K562 (cell line): ENCODE data around the gene SLC26A8. TPM values are rescaled to one million over a fixed set of nuclear protein-coding genes. Genes with fewer than 3 reads are reported as not detected.

Source experiments
- ATAC-seq: fragments of 200-7000 bp; cut with Tn5 transposase; 3 replicates; pipeline ENCODE4 v1.9.1; 2020; ENCODE audit warnings: moderate library complexity
- BruUV-seq: library from RNA; stranded (reverse); fragments of 400-500 nt; replicated peaks from 2 replicates; lab custom pipeline; 2021; lab: Mats Ljungman, UMichigan
- CTCF ChIA-PET: fragments of 300-600 bp; formaldehyde crosslinking; extraction: SDS; loops from one replicate; lab custom pipeline; 2021; ENCODE audit warnings: low intra/inter-chr PET ratio; lab: Yijun Ruan, JAX
- POLR2A ChIA-PET: fragments of 300-600, 350-650 bp; sonication (Branson Sonifier 250); formaldehyde crosslinking; extraction: SDS; loops from one replicate; lab custom pipeline; 2021; ENCODE audit warnings: antibody characterized with exemption, inconsistent platforms; lab: Yijun Ruan, JAX
- DNase-seq, 4 experiments: peaks; one replicate each; pipeline versions ENCODE4 v3.0.0 to v3.0.0-alpha.2; 2011 to 2018; ENCODE audit warnings: low spot score in 3 of 4, mixed read lengths in 3 of 4; ENCODE audit errors: extremely low read depth in 1 of 4
- FAIRE-seq: peaks from 2 replicates; lab custom pipeline; 2011; peaks lifted over from hg19 to GRCh38; lab: Jason Lieb, UNC
- H2AFZ ChIP-seq: 2 replicates; pipeline ENCODE4 v1.6.0; 2011; ENCODE audit warnings: low read depth, low read length, control low read depth, inconsistent platforms
- H3K27ac ChIP-seq: fragments of 200-600 bp; 3 replicates; pipeline ENCODE4 v1.8.0; 2011; ENCODE audit warnings: low read depth, mild to moderate bottlenecking, control low read depth, inconsistent platforms, low read length, moderate library complexity, mixed read lengths; ENCODE audit errors: extremely low read depth
- H3K27me3 ChIP-seq, 2 experiments: fragments of 300-600 bp in 1 of 2; 2 replicates in 1 of 2; 3 replicates in 1 of 2; pipeline versions ENCODE4 v1.6.0 to v1.8.0; 2011; ENCODE audit warnings: inconsistent platforms in 2 of 2, low read length in 2 of 2, mild to moderate bottlenecking in 1 of 2, mixed read lengths in 1 of 2, moderate library complexity in 1 of 2; ENCODE audit not compliant: control insufficient read depth in 2 of 2, insufficient read depth in 2 of 2
- H3K36me3 ChIP-seq: fragments of 300-600 bp; 3 replicates; pipeline ENCODE4 v1.8.0; 2011; ENCODE audit warnings: mild to moderate bottlenecking, low read length, inconsistent platforms; ENCODE audit not compliant: control insufficient read depth, insufficient read depth
- H3K4me1 ChIP-seq, 2 experiments: fragments of 200-600 bp in 1 of 2; replicated peaks in 1 of 2; 2 replicates in 1 of 2; 3 replicates in 1 of 2; pipeline versions ENCODE4 v1.5.1 to v1.8.0; 2011; ENCODE audit warnings: inconsistent platforms in 2 of 2, low read length in 2 of 2, mild to moderate bottlenecking in 1 of 2, mixed read lengths in 1 of 2, moderate library complexity in 1 of 2; ENCODE audit not compliant: control insufficient read depth in 2 of 2, insufficient read depth in 2 of 2
- H3K4me2 ChIP-seq: 2 replicates; pipeline ENCODE4 v1.6.1; 2011; ENCODE audit warnings: low read length, control low read depth, inconsistent platforms, mixed read lengths; ENCODE audit not compliant: insufficient read depth
- H3K4me3 ChIP-seq: fragments of 200-600 bp; sonication (generic), shearing (Covaris generic); 2 replicates; pipeline ENCODE4 v1.5.1; 2016; ENCODE audit warnings: control low read depth, inconsistent platforms
- H3K79me2 ChIP-seq: fragments of 200-600 bp; 3 replicates; pipeline ENCODE4 v1.8.0; 2011; ENCODE audit warnings: low read length, inconsistent platforms; ENCODE audit not compliant: control insufficient read depth, insufficient read depth
- H3K9ac ChIP-seq, 2 experiments: 2 replicates each; pipeline versions ENCODE4 v1.6.0 to v1.6.1; 2011; ENCODE audit warnings: low read depth in 2 of 2, low read length in 2 of 2, control low read depth in 1 of 2, inconsistent platforms in 1 of 2, mild to moderate bottlenecking in 1 of 2, mixed read lengths in 1 of 2; ENCODE audit not compliant: insufficient read depth in 1 of 2
- H3K9me1 ChIP-seq: one replicate; pipeline ENCODE4 v1.6.0; 2011; ENCODE audit warnings: inconsistent platforms, mild to moderate bottlenecking, low read length, moderate library complexity; ENCODE audit not compliant: control insufficient read depth, insufficient read depth
- H3K9me3 ChIP-seq: replicated peaks from 2 replicates; pipeline ENCODE4 v1.5.1; 2011; ENCODE audit warnings: low read depth, low read length, inconsistent platforms; ENCODE audit not compliant: control insufficient read depth, insufficient read depth
- H4K20me1 ChIP-seq: replicated peaks from 2 replicates; pipeline ENCODE4 v1.6.1; 2011; ENCODE audit warnings: low read length, inconsistent platforms, mixed read lengths; ENCODE audit not compliant: control insufficient read depth, insufficient read depth
- ESRRB ChIP-seq: fragments of 250-450 bp; sonication (Bioruptor Pico); IDR thresholded peaks from 2 replicates; pipeline ENCODE4 v1.5.0; 2020; ENCODE audit warnings: mild to moderate bottlenecking, moderate library complexity, borderline replicate concordance
- MED1 ChIP-seq: sonication (generic); formaldehyde crosslinking; IDR thresholded peaks from 2 replicates; pipeline ENCODE4 v1.8.1; 2023; ENCODE audit warnings: missing genetic modification reagents, borderline replicate concordance
- TRIM28 ChIP-seq: fragments of 450-650 bp; IDR thresholded peaks from 2 replicates; pipeline ENCODE4 v1.6.1; 2017
- ZNF589 ChIP-seq: fragments of 200-800 bp; sonication (Bioruptor generic); IDR thresholded peaks from 2 replicates; pipeline ENCODE4 v1.6.1; 2016; ENCODE audit warnings: low read depth, missing genetic modification characterization, missing compliant biosample characterization
- ZSCAN32 ChIP-seq: fragments of 450-650 bp; formaldehyde crosslinking; IDR thresholded peaks from 2 replicates; pipeline ENCODE4 v1.4.0; 2020; ENCODE audit warnings: mild to moderate bottlenecking, moderate library complexity
- WGBS: fragments of 100-300 bp; shearing (Covaris generic); methylation state at CpG from one replicate; pipeline ENCODE4 v1.1.6; 2016; ENCODE audit warnings: low coverage, mixed read lengths; ENCODE audit not compliant: insufficient coverage; ENCODE audit errors: missing lambda C conversion rate; 5-methylcytosine and 5-hydroxymethylcytosine counted together
- in situ Hi-C: fragments of 300-500 bp; cut with MboI; formaldehyde crosslinking; loops from 4 replicates; pipeline ENCODE4 v1.15.0; 2018; ENCODE audit warnings: inconsistent platforms, mixed read lengths
- intact Hi-C: fragments of 100-400 bp; cut with micrococcal nuclease; formaldehyde crosslinking; loops from 2 replicates; pipeline ENCODE4 v1.14.2; 2022
- polyA plus RNA-seq, 8 experiments: library from polyadenylated mRNA; depleted of rRNA in 4 of 8; stranded (reverse) in 5 of 8; unstranded in 3 of 8; fragments of >200 nt; fragmentation: Nextera tagmentation in 2 of 8; fragmentation: Illumina TruSeq in 1 of 8; extraction: Ambion mirVana in 2 of 8; extraction: Trizol in 1 of 8; gene quantifications; 2 replicates each; pipeline versions ENCODE4 v1.2.1 to v1.2.3, GENCODE V29; 2011 to 2014; ENCODE audit warnings: inconsistent platforms in 1 of 8, missing spikeins in 1 of 8
- total RNA-seq, 7 experiments: library from RNA; depleted of rRNA in 6 of 7; stranded (reverse); fragments of >200 nt in 6 of 7; fragmentation: Illumina TruSeq in 2 of 7; extraction: Trizol in 2 of 7; gene quantifications; 2 replicates each; pipeline versions ENCODE4 v1.2.1 to v1.2.3, GENCODE V29; 2011 to 2021; ENCODE audit warnings: low replicate concordance in 1 of 7
- TF ChIP-seq, protein P1 (sequence below): IDR thresholded peaks from 2 replicates; pipeline ENCODE4 v1.6.1; 2011; ENCODE audit warnings: borderline replicate concordance, low read depth, mild to moderate bottlenecking, moderate library complexity, low read length; ENCODE audit not compliant: insufficient read depth, poor library complexity, severe bottlenecking

The SLC26A8 gene
- total and polyA plus RNA-seq, 9 of the 15 experiments (the other 6 are each of a cell fraction or from before 2014, with no cell fraction given), result not detected

DNA sequence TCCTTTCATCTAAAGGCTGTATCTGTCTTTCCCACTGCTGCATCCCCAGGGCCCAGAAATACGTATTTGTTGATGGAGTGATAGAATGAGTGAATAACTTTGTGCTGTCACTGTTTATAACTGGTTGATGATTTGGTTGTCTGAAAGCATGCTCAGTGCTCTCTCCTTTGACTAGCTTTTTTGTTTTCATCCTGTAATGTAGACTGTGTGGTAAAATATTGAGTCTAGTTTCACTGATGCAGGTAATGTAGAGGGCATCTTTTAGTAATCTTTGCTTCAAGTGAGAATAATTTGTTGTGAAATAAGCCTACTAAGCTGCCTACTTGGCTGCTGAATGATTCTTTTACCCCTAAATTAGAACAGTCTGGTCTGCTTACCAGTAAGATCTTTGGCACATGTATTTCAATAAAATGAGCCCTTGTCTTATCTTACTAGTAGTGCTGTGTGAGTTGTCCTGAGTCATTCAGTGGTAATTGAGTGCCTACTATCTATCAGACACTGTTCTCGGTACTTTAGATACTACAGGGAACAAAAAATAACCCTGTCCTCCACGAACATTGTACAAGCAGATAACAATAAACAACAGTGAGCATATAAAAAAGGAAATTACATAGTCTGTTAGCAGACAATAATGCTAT lies 43.1 kb upstream of the SLC26A8 start (continued):
- TF ChIP-seq, protein P1, sequence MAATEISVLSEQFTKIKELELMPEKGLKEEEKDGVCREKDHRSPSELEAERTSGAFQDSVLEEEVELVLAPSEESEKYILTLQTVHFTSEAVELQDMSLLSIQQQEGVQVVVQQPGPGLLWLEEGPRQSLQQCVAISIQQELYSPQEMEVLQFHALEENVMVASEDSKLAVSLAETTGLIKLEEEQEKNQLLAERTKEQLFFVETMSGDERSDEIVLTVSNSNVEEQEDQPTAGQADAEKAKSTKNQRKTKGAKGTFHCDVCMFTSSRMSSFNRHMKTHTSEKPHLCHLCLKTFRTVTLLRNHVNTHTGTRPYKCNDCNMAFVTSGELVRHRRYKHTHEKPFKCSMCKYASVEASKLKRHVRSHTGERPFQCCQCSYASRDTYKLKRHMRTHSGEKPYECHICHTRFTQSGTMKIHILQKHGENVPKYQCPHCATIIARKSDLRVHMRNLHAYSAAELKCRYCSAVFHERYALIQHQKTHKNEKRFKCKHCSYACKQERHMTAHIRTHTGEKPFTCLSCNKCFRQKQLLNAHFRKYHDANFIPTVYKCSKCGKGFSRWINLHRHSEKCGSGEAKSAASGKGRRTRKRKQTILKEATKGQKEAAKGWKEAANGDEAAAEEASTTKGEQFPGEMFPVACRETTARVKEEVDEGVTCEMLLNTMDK, result no peak
- TF ChIP-seq MED1 (CRISPR knock-in tag) (no peak), ZSCAN32 (CRISPR knock-in tag) (no peak)

DNA sequence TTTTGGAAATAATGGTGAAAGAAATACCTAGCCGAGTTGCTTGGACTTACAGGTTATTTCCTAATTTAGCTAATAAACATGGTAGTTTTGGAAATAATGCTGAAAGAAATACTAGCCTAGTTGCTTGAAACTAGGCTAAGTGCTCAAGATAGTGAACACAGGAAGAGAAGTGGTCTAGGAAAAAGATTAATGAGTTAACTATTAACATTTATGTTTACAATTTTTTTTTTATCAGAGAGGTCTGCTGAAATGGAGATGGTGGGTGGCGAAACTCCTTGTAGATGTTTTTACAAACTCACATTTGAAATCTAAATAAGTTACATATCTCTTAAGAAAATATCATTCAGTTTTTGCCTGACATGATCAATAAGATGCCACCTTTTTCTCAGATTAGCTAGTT lies 42.4 kb upstream of the SLC26A8 start:
- Histone ChIP-seq H3K9ac (no peak overlapping the region), H4K20me1 (peaks cover 22% of the 10 kb centered on the region), H3K27me3 (no peaks in the 10 kb centered on the region), H3K9me1 (peaks cover 6% of the 10 kb centered on the region), H3K4me2 (no peak overlapping the region), H3K9me3 (no peaks in the 10 kb centered on the region), H3K4me1 (peaks cover 9 to 16% of the 10 kb centered on the region in 2 experiments; a peak in 3 of 5 replicates), H3K27ac (0 out of 3 replicates have a peak overlapping the region, but pooled peaks have one; percentile 38), H3K79me2 (peaks cover 49% of the 10 kb centered on the region), H3K36me3 (peaks cover 5% of the 10 kb centered on the region; the same call in 1 of the 3 replicates), H2AFZ (no peak overlapping the region), H3K4me3 (no peak overlapping the region)
- BruUV-seq, result no TSS peak
- POLR2A ChIA-PET, result interaction anchor here (1.0 to 1.7 kb wide), 2 partner anchors 10 to 34 kb away, joined by 4 to 5 read pairs; no protein-coding TSS in a partner anchor
- DNase-seq, result no peak
- in situ Hi-C loops (no loop called here), intact Hi-C loops (no loop called here)
- TF ChIP-seq TRIM28, result no peak
- no peak for TF ChIP-seq ZNF589
- no peak for TF ChIP-seq ESRRB
- WGBS, result 94% methylated on average over 2 of the region's 2 CpGs
- FAIRE-seq, result no peak
- CTCF ChIA-PET, result no interaction called here
- ATAC-seq, result no peak
